Brain pericyte (primary cell): ENCODE results near the gene MME.

Source experiments
- DNase-seq: peaks from one replicate; pipeline ENCODE4 v3.0.0-alpha.2; 2012; ENCODE audit warnings: low read depth, low spot score

MME gene

GRCh38 chr3:155079746-155080487 is at the start of gene MME:
TSS of gene MME (plus strand) at chr3:155080319. CDS start at chr3:155084168, 3,849 bp downstream.
- no peak for DNase-seq

- no peak for DNase-seq
Measured at GRCh38 chr3:155031186-155031585, 48.9 kb upstream of the MME start.

- DNase-seq, result no peak
Measured at GRCh38 chr3:155032918-155033317, 47.2 kb upstream of the MME start.

- DNase-seq, result no peak
Measured at GRCh38 chr3:155034786-155035185, 45.3 kb upstream of the MME start.

- no peak for DNase-seq
Measured at GRCh38 chr3:155035553-155035952, 44.6 kb upstream of the MME start.

- no peak for DNase-seq
Measured at GRCh38 chr3:155037508-155038202, 42.5 kb upstream of the MME start.

GRCh38 chr3:155038203-155038554 is 41.9 kb upstream of the MME start:
- DNase-seq, result no peak

- DNase-seq, result no peak
Measured at GRCh38 chr3:155046935-155047334, 33.2 kb upstream of the MME start.

GRCh38 chr3:155047672-155048071 is 32.4 kb upstream of the MME start:
- DNase-seq, result no peak

GRCh38 chr3:155049959-155050358 is 30.2 kb upstream of the MME start:
- no peak for DNase-seq

- no peak for DNase-seq
Measured at GRCh38 chr3:155052470-155052869, 27.6 kb upstream of the MME start.

GRCh38 chr3:155053756-155054155 is 26.4 kb upstream of the MME start:
- DNase-seq, result no peak

- DNase-seq, result no peak
Measured at GRCh38 chr3:155064920-155065319, 15.2 kb upstream of the MME start.

- DNase-seq, result no peak
Measured at GRCh38 chr3:155065537-155065936, 14.6 kb upstream of the MME start.

- DNase-seq, result no peak
Measured at GRCh38 chr3:155069729-155070128, 10.4 kb upstream of the MME start.

- DNase-seq, result no peak
Measured at GRCh38 chr3:155070316-155070715, 9.8 kb upstream of the MME start.

GRCh38 chr3:155070932-155071387 is 9.2 kb upstream of the MME start:
- DNase-seq, result peak; percentile 61

- DNase-seq, result no peak
Measured at GRCh38 chr3:155075200-155075599, 4.9 kb upstream of the MME start.

- no peak for DNase-seq
Measured at GRCh38 chr3:155076888-155077287, 3.2 kb upstream of the MME start.

- DNase-seq, result no peak
Measured at GRCh38 chr3:155078711-155079467, 1.2 kb upstream of the MME start.

- no peak for DNase-seq
Measured at GRCh38 chr3:155079468-155079745, 712 bp upstream of the MME start.

- DNase-seq, result no peak
Measured at GRCh38 chr3:155080692-155081091, 573 bp downstream of the MME start.
